Activated CD8-positive, alpha-beta memory T cell treated with anti-CD3 and anti-CD28 coated beads, Interleukin-2, amount 50 U/mL, for 48 hours (primary cell): Measurements from ENCODE around the gene EPHA3.

ENCODE experiments used
- DNase-seq: peaks from one replicate; pipeline ENCODE4 v3.0.0-alpha.2; 2020

Gene EPHA3

GRCh38 chr3:89234620-89235019 is 127.2 kb downstream of the EPHA3 start:
- no peak for DNase-seq

GRCh38 chr3:89238846-89239245 is 131.4 kb downstream of the EPHA3 start:
- DNase-seq: no peak

GRCh38 chr3:89239774-89240173 is 132.4 kb downstream of the EPHA3 start:
- DNase-seq: no peak

GRCh38 chr3:89245612-89246011 is 138.2 kb downstream of the EPHA3 start:
- DNase-seq: no peak

- DNase-seq: no peak
Measured at GRCh38 chr3:89246326-89246725, 138.9 kb downstream of the EPHA3 start.

GRCh38 chr3:89250742-89251141 is 143.3 kb downstream of the EPHA3 start:
- no peak for DNase-seq

- DNase-seq: no peak
Measured at GRCh38 chr3:89252016-89252415, 144.6 kb downstream of the EPHA3 start.

- no peak for DNase-seq
Measured at GRCh38 chr3:89252860-89253259, 145.4 kb downstream of the EPHA3 start.

- DNase-seq: no peak
Measured at GRCh38 chr3:89256395-89256794, 149.0 kb downstream of the EPHA3 start.

GRCh38 chr3:89256882-89257281 is 149.5 kb downstream of the EPHA3 start:
- no peak for DNase-seq

GRCh38 chr3:89260721-89261120 is 153.3 kb downstream of the EPHA3 start:
- no peak for DNase-seq

- no peak for DNase-seq
Measured at GRCh38 chr3:89261673-89262072, 154.3 kb downstream of the EPHA3 start.

GRCh38 chr3:89262309-89262929 is 155.0 kb downstream of the EPHA3 start:
- no peak for DNase-seq

GRCh38 chr3:89264037-89264560 is 156.7 kb downstream of the EPHA3 start:
- no peak for DNase-seq

- DNase-seq: no peak
Measured at GRCh38 chr3:89266074-89266473, 158.7 kb downstream of the EPHA3 start.

GRCh38 chr3:89268059-89268458 is 160.6 kb downstream of the EPHA3 start:
- no peak for DNase-seq

- no peak for DNase-seq
Measured at GRCh38 chr3:89270201-89270600, 162.8 kb downstream of the EPHA3 start.

GRCh38 chr3:89275001-89275400 is 167.6 kb downstream of the EPHA3 start:
- no peak for DNase-seq

GRCh38 chr3:89276116-89276515 is 168.7 kb downstream of the EPHA3 start:
- DNase-seq: no peak

- no peak for DNase-seq
Measured at GRCh38 chr3:89278302-89279025, 171.0 kb downstream of the EPHA3 start.

GRCh38 chr3:89280301-89280700 is 172.9 kb downstream of the EPHA3 start:
- no peak for DNase-seq

- no peak for DNase-seq
Measured at GRCh38 chr3:89280822-89281365, 173.5 kb downstream of the EPHA3 start.

GRCh38 chr3:89287902-89288508 is 180.6 kb downstream of the EPHA3 start:
- DNase-seq: no peak
